Inflammatory macrophage (primary cell): ENCODE results near the gene ZGRF1.
"Not testable (repeated sequence)": the region's sequence is repeated elsewhere in the genome, so short reads cannot be mapped to it uniquely, and the experiment has no call there.

ENCODE experiments used
- DNase-seq, 2 donors: peaks; one replicate each; pipeline ENCODE4 v3.0.0-alpha.2; 2020 to 2022

Gene ZGRF1

DNA sequence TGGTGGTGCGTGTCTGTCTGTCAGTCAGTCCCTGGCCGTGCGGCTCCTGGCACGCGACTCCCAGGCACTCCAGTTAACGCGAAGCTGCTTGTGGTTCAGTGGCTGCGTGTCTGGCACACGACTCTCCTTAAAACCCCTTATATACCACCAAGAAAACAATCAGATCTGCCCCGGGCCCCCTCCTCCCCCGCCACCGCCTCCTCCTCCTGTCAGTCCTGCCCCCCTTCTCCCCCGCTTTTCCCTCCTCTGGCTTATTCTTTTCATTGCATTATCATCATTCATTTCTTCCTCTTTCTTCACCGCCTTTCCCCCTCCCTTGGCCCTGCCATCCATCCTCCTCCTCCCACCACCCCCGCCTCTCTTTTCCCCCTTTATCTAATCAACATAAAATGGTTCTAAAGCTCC, 120.6 kb downstream of the ZGRF1 start, which contains the start of gene NEUROG2:
TSS of gene NEUROG2 (minus strand) at position 115 of the 405 bp plus-strand sequence. CDS start 705 bp downstream, outside the sequence.
- DNase-seq = no peak

GRCh38 chr4:112515198-112516065, 121.3 kb downstream of the ZGRF1 start:
- peak in 1 of 2 donors; percentile 39 for DNase-seq

GRCh38 chr4:112514647-112515197, 122.0 kb downstream of the ZGRF1 start:
- no peak for DNase-seq

DNA sequence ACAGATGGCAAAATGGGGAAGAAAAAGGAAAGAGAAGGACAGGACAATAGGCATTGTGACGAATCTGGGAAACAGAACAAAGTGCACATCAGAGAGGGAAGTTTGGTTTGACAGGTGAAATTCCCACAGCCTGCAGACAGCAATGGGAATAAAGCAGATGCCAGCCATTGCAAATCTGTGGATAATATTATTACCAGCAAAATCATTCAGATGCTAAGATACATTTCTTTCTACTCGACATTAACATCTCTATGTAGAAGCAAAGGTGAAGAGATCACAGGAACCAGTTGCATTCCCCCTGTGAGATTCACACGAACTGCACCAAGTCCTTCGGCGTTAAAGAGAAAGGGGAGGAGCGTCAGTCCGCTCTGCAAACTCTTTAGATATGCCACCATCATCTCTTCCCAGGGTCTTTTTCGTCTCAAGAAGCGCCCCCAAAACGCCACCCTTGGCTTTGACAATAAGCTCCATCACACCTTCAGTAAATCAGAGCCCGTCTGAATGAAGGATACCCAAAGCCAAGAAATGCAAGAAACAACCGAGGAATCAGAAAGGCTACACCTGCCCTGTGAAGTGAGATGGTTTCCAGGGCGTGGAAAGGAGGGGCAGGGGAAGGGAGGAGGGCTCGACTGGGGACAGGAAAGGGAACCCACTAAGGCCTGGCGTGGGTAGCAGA, 122.6 kb downstream of the ZGRF1 start:
- DNase-seq = no peak

DNA sequence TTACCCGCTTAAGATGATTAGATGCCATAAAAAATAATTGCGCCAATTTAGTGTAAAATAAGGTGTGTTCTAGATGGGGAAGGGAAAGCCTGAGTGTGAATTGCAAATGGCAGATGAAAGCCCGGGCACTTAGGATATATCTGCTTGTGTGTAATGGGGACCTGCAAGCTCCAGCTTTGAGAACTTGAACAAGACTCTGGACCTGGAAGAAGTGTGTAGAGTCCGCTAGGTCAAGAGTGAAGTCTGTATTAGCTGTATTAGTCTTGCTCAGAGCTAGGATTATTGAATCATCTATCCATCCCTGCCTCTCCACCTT, 124.9 kb downstream of the ZGRF1 start:
- no peak for DNase-seq

- DNase-seq = no peak
These were observed 125.5 kb downstream of the ZGRF1 start for GRCh38 chr4:112511093-112511802.

GRCh38 chr4:112510291-112511092, 126.2 kb downstream of the ZGRF1 start:
- no peak for DNase-seq

DNA sequence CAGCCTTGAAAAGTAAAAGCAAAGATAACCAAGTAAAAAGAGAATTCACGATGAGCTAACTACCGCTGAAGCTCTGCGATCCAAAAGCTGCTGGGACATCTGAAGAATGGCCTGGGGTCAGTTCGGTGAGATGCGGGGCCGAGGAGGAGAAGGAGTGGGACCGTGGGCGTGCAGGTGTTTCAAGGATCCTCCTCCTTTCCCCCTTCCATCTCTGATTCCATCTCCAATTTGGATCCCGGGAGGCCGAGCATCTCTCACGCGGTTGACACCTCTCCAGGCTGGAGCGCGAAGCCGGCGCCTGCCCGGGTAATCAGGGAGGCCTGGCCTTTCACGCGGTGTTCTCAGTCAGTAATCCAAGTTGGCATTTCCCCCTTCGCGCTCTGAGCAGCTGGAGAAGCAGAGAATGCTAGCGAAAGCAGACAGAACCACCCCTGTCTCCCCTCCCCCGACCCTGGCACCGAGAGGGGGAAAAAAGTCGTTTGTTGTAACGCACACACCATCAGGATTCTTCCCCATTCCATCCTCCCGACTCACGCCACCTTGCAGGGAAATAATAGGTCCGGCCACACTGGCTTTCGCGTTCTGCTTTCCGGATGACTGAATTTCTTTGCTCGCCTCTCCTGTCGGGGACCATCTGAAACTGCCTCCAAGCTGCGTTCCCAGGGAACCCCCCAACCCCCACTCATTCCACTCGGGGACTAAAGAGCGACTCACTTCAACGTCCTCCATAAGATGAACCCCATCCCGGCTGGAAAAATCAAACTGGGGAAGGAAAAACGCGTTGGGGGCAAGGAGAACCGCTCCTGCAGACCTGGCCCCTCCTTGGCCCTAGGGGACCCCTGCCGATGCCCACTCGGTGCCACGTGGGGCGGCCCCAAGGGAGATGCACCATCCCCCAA, 127.2 kb downstream of the ZGRF1 start:
- DNase-seq = no peak

DNA sequence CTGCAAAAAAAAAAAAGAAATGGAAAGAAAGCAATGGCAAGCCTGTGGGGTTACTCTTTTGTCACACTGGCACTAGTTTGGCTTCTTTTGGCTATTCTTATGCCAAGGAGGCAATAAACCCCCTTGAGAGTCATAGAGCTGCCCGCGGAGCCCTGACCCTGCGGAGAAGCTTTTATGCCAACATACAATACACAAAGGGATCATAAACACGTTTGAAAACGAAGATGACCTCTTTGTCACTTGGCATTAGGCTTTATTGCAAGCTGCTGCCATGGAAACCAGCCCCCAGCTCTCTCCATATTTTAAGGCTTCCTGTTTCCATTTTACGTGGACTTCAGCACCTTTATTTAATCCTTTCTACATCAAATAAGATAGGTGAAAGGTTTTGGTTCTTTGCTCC, 128.4 kb downstream of the ZGRF1 start:
- no peak for DNase-seq

DNA sequence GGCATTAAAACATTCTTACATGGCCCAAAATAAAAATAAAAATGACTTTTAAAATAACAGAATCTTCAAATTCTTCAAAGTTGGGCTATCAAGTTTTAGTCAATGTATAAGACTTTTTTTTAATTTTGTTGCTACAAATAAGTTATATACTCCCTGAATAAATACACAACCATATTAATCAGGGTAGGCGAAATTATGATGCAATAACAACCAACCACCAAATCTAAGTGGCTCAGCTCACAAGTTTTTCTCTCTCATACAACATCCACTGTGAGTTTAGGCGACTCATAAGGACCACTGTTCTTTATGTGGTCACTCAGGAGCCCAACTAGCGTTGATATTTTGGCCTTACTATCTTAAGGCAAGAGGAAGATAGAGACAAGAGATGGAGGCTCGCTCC, 131.9 kb downstream of the ZGRF1 start:
- DNase-seq = no peak

DNA sequence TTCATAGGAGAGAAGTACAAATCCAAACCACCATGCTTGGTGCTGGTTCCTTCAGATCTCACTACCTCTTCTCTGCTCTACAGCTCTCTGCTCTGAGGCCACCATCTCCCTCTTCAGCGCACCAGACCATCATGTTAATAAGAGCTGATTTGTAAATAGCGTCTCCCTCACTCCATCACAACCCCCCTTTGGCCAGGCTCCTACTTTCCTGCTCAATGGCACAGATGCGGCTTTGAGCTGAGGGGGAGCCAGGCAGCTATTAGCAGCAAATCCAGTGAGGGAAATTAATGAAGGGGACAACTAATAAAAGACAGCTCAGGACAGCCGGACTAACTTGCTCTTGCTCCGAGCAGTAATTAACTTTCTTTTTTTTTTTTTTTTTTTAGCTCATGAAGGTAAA, 133.8 kb downstream of the ZGRF1 start:
- DNase-seq = no peak

- no peak for DNase-seq
These were observed 144.4 kb downstream of the ZGRF1 start for GRCh38 chr4:112492321-112492720.

DNA sequence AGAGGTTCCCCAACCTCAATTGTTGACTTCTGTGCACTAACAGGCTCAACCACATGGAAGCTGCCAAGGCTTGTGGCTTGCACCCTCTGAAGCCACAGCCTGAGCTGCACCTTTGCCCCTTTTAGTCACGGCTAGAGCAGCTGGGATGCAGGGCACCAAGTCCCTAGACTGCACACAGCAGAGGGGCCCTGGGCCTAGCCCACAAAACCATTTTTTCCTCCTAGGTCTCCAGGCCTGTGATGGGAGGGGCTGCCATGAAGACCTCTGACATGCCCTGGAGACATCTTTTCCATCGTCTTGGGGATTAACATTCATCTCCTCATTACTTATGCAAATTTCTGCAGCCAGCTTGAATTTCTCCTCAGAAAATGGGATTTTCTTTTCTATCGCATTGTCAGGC, 145.9 kb downstream of the ZGRF1 start:
- DNase-seq = not testable (repeated sequence)
